Measurements from ENCODE around the gene FAM110D. TPM values are rescaled to one million over a fixed set of nuclear protein-coding genes. Genes with fewer than 3 reads are reported as not detected.

FAM110D gene
- total and polyA plus RNA-seq, 2 of the 8 experiments (the other 6 are each of a cell fraction or from before 2014, with no cell fraction given), result 0.21 to 0.48 TPM

GRCh38 chr1:26184883-26185282, 26.0 kb downstream of the FAM110D start (continued):
- TF ChIP-seq CHD7 (IDR thresholded peaks at IDR 0.05; ENCODE audit: insufficient replicate concordance, low read length), result no peak
- TF ChIP-seq JUND (IDR thresholded peaks at IDR 0.05; ENCODE audit: low read length), result no peak
- TF ChIP-seq SIX5 (IDR thresholded peaks at IDR 0.05; ENCODE audit: low read depth, low read length), result no peak
- no peak for TF ChIP-seq NRF1 (IDR thresholded peaks at IDR 0.05; ENCODE audit: low read depth, low read length)
- no peak for TF ChIP-seq FOSL1 (IDR thresholded peaks at IDR 0.05; ENCODE audit: insufficient read depth, low read depth, low read length)
- TF ChIP-seq ZNF274 (IDR thresholded peaks at IDR 0.05; ENCODE audit: borderline replicate concordance, extremely low read depth, low read length), result no peak
- TF ChIP-seq SP1 (IDR thresholded peaks at IDR 0.05; ENCODE audit: low read depth, low read length), result no peak
- TF ChIP-seq POLR2AphosphoS5 (IDR thresholded peaks at IDR 0.05; ENCODE audit: low read depth, low read length), result no peak
- no peak for TF ChIP-seq ASH2L (IDR thresholded peaks at IDR 0.05; ENCODE audit: low read length)
- TF ChIP-seq SP4 (IDR thresholded peaks at IDR 0.05; ENCODE audit: low read length), result no peak
- TF ChIP-seq SUZ12 (IDR thresholded peaks at IDR 0.05; ENCODE audit: low read length), result no peak
